GM19395 (cell line): Measurements from ENCODE around the gene SENP1.

Source experiments
- ATAC-seq: cut with Tn5 transposase; IDR thresholded peaks from one replicate; pipeline ENCODE4 v1.9.1; 2021; ENCODE audit warnings: mild to moderate bottlenecking, moderate library complexity; ENCODE audit not compliant: unreplicated experiment

Gene SENP1

DNA sequence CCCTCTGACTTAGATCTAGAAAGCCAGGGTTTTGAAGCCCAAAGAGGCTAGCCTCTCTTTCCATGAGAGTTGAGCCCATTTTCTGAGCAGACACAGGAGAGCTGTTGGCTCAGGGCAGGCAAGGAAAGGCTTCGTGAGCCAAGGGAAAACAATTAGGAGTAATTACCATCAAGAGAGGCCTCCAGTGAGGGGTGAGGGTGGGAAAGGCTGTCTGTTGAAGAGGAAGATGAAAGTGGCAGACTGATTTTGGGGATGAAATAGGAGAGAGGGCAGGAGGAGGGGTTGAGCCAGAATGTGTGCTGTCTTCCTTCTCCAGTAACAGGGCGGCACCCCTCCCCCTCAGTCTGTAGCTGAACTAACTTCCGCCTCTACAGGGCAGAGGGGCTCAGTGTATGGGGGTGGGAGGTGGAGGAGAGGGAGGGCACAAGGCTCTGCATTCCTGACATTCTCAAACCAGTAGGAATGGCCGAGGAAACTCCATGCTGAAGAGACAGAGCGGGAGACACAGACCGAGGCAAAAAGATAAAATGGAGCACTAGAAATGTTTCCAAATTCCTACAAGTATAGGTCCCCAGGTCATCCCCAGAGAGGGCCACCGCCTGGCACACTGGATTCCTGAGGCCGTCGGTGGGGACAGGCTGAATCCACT, 68.5 kb downstream of the SENP1 start:
- no peak for ATAC-seq

DNA sequence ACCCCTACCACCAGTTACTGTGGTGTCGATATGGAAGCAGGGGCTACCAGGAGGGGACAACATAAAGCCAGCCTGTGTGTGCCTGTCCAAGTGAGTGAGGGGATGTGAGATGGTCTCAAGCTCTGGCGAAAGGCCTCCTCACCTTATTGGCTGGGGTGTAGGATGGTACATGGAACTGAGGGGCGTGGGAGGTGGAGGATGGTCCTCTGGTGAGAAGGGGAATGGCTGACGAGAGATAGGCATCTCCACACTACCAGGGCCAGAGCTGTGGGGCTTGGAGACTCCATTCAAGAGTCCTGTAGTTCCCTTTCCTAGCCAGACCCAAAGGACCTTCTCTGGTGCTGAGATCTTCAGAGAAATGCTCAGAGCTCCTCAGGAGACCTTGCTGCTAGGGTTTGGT, 69.1 kb downstream of the SENP1 start:
- no peak for ATAC-seq

DNA sequence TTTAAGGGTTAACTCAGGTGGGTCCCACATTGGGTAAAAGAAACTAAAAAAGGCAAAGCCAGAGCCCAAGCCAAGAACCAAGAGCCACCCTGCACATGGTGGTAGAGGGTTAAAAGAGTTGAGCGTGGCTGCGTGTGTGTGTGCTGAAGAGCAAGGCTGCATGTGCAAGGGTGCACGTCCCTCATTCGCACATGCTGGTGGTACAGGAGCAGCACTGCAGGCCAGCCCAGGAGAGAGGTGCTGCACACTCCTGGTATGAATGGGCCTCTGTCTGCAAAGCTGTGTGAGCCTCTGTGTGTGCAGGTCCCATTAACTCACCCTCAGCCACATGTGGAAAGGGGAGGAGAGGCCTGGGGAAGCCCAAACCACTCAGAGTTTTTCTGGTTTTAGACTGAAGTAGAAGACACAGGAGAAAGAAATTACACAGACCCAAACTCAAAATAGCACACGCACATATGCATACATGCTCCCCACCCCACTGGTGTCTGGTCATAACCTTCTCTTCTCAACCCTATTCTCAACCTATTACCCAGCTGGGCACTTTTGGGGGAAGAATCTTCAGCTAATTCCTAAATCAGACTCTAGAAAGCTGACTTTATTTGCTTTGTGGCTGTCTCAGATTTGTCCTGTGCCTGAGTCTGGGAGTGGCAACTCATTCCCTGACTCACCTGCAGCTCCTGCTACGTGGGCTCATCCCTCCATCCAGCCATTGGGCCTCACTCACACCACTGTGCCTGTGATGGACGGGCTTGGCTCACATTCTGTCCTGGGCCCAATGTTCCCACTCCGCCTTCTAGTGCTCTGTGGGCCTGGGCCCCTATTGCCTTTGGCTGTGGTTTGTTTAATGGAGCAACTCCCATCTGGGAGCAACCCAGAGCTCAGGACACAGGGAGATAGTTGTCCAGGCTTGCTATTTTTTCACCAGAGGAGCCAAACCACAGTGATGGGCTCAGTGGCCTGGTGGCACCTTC, 70.8 kb downstream of the SENP1 start:
- no peak for ATAC-seq

DNA sequence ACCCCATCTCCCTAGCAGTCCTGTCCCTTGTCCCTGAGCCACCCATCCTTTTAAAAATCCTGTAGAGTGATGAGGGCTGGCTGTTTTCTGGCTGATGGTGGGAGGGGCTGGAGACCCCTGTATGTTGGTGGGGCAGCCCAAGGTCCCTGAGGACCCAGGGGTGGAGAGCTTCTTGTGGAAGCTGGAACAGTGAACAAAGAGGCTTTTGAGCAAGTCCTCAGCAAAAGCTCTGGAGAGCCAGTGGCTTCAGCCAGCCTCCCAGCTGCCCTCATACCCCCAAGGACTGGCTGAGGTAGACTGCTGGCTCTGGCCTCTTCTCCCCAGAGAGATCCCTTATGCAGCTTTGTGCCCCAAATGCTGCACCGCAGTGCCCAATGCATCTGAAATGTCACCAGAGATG, 72.4 kb downstream of the SENP1 start:
- no peak for ATAC-seq

DNA sequence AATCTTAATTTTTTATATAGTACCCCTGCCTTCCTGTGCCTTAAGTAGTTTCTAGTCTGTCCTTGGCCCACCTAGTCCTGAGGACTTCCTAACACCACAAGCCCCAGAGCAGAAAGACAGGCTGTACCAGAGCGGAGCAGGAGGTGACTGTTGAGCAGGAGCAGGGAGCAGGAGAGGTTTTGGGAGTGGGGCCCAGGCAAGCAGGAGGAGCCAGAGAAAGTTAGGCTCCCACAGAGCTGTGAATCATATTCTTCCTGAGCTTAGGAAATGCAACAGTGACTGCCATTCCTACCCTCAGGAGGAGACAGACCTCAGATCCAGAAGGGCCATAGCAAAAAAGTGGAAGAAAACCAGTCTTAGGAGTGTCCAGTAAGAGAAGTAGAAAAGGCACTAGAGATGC, 73.3 kb downstream of the SENP1 start:
- ATAC-seq = no peak

DNA sequence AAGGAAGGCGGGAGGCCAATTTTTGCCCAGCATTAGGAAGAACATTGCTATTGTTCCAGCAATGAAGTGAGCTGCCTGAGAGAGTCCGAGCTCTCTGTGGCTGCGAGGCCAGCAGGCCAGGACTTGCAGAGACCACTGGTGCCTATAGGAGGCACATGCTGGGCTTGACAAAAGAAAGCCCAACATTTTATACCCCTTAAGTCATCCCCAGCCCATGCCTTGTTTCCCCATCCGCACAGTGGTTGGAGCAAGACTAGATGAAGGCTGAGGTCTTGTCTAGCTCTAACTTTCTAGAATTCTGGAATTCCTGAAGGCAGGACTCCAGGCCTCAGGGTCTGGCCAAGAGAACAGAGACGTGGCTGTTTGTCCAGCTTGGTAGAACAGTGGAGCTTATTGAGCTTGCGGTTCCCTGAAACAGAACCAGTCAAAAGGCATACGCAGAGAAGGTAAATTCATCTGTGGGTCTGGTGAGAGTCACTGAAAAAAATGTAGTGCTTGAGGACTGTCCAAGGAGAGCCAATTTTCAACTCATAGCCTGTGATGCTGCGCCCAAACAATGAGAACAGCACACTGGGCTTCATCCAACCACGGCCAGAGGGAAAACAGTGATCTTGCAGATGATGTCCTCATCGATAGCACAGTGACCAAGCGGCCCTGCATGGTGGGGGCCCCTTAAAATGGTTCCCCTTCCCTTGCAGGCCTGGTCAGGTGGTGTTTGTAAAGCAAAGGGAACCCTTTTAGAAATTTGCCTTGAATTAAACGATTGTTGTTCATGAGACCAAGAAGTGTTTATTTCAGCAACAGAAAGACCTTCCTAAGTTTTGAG, 74.5 kb downstream of the SENP1 start:
- no peak for ATAC-seq

DNA sequence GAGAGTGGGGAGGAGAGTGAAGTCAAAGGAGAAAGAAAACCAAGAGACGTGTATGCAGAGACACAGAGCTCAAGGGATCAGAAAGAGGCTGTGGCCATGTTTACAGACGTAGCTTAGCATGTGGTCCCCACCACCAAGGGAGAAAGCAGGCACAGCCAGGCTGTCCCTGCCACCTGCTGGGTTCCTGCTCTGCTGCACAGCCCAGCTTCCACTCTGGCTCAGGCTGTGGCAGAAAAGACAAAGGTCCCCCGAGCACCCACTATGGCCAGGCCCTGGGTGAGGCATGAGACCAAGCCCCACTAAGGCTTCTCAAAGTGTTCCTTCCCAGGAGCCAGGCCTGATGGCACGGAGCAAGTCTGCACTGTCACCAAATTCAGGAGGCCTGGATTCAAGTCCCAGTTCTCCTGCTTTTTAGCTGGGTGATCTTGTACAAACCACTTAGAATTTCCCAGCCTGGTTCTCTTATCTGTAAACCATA, 75.7 kb downstream of the SENP1 start:
- ATAC-seq = no peak

DNA sequence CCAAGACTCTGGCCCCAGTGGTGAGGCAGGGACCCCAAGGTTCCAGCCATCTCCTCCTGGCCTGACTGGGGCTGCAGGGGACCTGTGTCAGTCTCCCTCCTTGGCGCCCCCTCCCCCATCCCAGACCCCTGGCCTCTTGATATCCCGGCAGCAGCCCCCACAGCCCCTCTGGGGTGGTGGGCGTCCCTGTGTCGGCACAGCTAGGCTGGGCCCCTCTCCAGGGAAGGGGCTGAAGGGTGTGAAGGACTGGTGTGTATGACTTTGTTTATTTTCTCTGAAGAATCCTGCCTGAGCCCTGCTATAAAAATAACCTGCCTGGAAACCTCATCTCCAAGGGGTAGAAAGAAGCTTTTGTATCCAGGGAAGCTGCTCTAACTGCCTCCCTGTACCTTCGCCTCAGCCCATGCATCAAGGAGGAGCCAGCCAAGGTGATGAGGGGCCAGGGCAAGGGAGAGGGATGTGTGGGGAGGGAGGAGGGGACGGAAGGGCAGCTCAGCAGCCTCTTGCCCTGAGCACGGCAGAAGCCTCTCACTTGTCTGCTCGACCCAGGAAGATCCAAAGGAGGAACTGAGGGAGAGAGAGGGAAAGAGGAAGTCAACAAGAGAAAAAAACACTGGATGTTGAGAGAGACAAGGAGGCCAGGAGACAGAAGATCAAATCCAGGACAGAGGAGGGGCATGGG, 76.2 kb downstream of the SENP1 start:
- ATAC-seq = no peak

DNA sequence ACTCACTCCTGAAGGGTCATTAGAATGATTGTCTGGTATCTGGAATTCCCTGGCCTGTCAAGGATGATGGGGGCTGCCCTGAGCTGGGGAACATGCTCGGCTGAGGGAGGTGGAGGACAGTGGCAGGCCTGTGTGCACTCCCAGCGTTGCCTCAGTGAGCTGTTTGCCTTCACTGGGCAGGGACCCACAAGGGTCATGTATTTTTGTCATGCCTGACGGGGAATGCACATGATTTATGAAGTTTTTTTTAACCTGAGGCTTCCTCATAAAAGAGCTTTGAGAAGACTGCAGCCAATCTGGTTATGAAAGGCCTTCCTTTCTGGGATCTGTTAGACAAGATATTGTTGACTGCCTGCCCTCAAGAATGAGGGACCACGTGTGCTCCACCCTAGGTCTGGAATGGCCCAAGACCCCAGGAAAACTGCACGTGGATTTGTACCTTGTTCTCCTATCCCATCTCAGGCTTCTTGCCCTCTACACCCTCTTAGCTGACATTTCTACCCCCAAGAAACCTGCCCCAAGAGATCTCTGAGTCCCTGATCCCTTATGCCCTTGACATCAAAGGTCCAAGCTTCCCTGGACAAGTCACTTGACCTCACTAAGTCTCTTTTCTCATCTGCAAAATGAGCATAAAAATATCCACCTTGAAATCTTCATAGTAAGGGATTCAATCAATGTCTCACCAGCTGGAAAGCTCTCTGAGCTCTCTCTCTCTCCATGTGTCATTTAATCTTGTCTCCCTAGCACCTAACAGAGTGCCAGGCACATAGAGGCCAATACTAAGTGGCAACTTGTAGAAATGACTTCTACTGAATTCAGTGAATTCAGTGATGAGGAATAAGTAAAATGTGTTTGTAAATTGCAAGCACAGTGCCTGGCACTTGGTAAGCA, 77.1 kb downstream of the SENP1 start:
- no peak for ATAC-seq

DNA sequence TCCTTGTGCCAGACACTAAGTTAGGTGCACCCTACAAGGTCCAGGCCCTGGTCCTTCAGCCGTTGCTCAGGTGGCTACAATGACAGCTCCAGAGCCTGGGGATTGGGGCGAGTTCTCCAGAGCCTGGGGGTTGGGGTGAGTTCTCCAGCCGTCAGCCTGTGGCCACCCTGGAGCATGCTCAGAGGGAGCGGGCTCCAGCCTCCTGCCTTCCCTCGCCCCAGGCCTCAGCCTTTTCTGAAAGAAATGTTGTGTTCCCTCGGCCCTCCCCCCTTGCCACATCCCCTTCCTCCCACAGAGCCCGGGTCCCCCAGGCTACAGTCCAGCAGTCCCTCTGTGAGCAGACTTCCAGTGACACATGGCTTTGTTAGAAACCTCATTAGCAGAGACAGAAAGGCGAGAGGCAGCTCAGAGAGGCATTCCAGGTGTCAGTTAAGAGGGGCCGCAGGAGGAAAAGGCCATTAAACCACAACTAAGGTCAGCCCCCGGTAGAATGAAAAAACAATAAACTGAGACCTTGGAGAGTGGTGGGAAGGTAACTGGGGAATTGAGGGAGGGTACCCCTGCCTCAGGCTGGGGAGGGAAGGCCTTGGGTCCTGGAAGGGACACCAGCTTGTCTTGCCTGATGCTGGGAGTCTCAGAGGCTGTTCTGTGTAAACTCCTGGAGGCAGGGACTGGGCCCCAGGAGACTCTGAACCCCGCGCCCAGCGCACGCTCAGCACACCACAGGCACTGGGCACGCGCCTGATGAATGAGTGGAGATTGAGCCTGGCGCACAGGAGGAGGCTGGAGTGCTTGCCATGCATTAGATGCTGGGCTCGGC, 78.5 kb downstream of the SENP1 start:
- no peak for ATAC-seq

DNA sequence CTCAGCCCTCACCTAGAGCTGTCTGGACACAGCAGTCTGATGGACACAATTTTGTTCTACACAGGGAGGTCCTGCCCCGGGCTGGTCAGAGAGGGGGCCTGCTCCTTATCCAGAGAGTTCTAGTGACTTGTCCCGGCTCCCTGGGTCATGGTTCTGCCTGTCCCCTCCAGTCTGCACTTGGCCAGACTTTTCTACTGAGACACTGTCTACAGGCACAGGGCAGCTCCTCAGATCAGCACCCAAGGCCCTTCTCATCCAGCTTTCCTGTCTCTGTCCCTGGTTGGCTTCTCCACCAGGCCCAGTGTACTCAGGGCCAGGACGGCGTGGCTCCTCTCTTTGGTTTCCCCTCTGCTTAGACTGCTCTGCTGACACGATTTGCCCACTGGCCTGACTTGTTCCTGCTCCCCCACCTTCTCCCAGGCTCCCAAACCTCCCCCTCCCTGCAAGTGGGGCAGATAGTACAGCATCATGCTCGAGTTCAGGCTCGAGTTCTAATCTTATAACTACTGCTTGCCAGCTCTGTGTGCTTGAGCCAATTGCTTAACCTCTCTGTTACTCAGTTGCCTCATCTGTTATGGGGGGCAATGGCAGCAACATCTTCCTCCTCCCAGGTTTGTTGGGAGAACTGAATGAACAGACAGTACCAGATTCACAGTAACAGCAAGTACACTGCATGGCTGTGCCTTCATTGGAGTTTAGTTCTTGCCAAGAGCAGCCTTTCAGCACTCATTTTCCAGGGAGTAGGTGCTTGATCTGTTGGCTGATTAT, 79.6 kb downstream of the SENP1 start:
- ATAC-seq = no peak

DNA sequence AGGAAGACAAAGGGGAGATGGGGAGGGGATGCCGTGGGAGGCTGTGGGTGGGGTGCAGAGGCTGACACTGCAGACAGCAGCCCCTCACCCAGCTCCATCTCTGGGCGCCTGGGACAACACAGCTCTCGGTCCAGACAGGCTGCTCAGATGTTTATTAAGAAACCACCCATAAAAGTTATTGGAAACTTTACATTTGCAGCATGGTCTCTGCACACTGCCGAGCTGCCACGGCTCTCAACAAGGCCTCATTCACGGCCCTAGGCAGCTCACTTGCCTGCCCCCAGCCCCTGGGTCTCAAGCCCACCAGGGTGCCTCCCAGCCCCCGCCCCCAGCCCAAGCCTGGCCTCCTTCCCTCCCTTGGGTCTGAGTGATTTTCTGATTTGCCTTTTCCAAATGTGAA, 80.6 kb downstream of the SENP1 start:
- no peak for ATAC-seq

DNA sequence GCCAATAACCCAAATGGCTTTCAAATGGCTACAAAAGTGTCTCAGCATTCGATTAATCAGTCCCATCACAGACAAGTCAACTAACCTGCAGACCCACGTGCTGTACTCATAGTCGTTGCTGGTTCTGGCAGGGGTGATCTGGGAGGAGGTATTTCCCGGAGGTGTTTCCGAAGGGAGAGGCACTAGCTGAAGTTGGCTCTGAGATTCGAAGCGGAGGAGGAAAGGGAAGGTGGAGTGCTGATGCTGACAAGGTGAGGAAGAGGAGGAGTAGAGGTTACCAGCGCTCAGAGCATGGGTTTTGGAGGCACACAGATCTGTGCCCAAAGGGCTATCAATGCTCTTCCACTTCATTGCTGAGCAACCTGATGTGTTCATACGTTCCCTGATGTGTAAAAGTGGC, 81.1 kb downstream of the SENP1 start:
- no peak for ATAC-seq

DNA sequence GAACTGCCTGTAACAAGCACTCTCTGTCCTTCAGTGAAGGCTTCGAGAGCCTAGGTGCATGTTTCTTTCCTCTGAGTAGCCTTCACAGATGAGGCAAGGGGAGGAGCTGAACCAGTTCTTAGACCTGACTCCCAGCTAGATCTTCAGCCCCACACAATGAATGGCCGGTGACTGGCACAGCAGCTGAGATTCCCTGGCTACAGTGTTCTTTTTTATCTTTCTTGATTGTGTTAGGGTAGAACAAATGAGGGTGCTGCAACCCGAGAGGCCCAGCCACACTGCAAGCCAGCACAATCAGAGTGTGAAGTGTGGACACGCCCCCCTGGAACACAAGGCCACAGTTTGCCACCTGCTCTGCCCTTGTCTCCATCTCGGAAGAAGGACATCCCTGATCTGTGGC, 82.5 kb downstream of the SENP1 start:
- no peak for ATAC-seq

DNA sequence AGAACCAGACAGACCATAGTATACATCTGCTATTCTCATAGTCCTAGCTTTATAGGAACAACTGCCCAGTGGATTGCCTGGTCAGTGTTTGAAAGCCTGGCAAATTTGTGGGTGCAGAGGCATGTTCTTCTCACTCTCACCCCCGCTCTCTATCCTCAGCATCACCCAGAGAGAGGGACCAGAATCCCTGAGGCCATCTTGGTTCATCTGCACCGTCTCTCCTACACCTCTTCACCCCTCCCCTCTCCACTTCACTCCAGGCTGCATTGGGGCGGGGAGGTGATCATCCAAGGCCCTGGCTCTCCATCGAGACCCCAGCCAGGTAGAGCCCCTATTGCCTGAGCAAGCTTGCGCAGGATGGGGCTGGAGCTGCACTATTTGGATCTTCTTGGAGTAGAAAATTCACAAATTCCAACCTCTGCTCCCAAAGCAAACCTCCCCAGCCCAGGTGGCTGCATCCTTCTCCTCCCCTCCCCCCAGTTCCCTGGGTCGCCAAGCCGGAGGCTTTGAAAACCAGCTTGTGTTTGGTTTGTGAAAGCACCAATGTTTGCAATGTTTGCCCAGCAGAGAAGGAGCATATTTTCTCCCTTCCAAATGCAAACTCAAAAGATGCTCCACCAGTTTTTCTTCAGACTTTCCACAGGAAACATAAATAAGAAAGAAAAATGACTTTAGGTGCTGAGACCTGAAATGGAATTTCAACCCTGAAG, 83.0 kb downstream of the SENP1 start:
- no peak for ATAC-seq

DNA sequence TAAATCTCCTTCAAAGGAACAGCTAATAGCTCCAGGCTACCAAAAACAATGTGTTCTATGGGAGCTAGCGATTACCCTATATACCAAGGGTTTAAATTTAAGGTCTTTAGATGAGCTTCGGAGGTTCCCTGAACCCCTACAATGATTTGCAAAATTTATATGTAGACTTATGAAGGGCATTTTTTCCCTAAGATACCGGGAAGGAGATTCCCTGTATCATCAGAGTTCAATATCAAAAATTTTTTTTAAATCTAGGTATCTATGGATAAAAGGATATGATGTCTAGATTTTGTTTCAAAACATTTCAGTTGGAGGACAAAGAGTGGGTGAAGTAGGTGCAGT, 83.7 kb downstream of the SENP1 start:
- no peak for ATAC-seq

DNA sequence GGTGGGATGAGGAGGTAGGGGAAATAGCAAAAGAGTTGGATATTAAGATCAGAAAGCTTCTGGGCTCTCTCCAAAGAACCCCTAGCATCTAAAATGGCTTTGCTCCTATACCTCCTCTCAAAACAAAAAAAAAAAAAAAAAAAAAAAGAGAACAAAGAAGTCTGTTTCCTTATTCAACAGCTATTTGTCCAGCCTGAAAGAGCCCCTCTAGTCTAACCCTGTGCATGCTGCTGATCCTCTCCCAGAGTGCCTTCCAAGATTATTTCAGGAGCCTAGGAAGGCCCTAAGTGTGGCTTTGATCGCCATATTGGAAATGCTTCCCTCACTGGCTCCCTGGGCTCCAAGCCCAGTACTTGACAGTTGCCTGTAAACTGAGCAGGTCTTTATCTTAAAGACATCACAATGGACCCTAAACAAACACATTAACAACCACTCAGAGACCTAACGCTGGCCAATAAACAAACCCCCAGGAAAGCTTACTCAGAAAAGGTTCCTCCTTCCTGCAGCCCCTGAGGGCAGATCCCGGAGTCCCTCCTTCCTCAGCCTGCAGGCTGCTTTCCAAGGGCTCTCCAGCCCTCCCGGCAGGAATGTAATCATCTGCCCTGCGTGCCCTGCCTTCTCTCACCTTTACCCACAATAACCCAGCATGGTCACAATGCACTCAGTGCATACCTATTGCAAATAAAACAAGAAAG, 84.2 kb downstream of the SENP1 start:
- ATAC-seq = no peak
